Measurements from ENCODE around the gene PIGS.
"Not testable (repeated sequence)": the region's sequence is repeated elsewhere in the genome, so short reads cannot be mapped to it uniquely, and the experiment has no call there.

Gene PIGS

GRCh38 chr17:28578246-28579195, 7.2 kb upstream of the PIGS start:
- DNase-seq = no peak

- no peak for DNase-seq
Observed at GRCh38 chr17:28577466-28577824, 6.1 kb upstream of the PIGS start.

GRCh38 chr17:28576758-28577465, 5.6 kb upstream of the PIGS start, which contains the start of gene ALDOC:
Gene ALDOC (minus strand): TSS chr17:28576895. CDS start chr17:28575532, 1,363 bp downstream.
- DNase-seq = peak; percentile 74

GRCh38 chr17:28576016-28576415, 4.7 kb upstream of the PIGS start:
- not testable (repeated sequence) for DNase-seq

- DNase-seq = no peak
Observed at GRCh38 chr17:28575126-28575795, 3.9 kb upstream of the PIGS start.

- no peak for DNase-seq
Observed at GRCh38 chr17:28574526-28574925, 3.2 kb upstream of the PIGS start.

GRCh38 chr17:28573966-28574480, 2.7 kb upstream of the PIGS start:
- DNase-seq = no peak

GRCh38 chr17:28573521-28573920, 2.2 kb upstream of the PIGS start:
- no peak for DNase-seq

GRCh38 chr17:28573040-28573380, 1.7 kb upstream of the PIGS start:
- no peak for DNase-seq

GRCh38 chr17:28572259-28573039, 1.1 kb upstream of the PIGS start:
- no peak for DNase-seq

- DNase-seq = no peak
Observed at GRCh38 chr17:28570716-28571360, 486 bp downstream of the PIGS start.

GRCh38 chr17:28569446-28569845, 1.9 kb downstream of the PIGS start:
- no peak for DNase-seq

GRCh38 chr17:28567604-28568003, 3.7 kb downstream of the PIGS start:
- DNase-seq = peak; percentile 15

- DNase-seq = no peak
Observed at GRCh38 chr17:28563475-28563874, 7.8 kb downstream of the PIGS start.

- DNase-seq = no peak
Observed at GRCh38 chr17:28555022-28555421, 16.3 kb downstream of the PIGS start.

GRCh38 chr17:28554565-28554964, 16.8 kb downstream of the PIGS start:
- no peak for DNase-seq

GRCh38 chr17:28553000-28553505, 18.3 kb downstream of the PIGS start:
- no peak for DNase-seq

- DNase-seq = peak; percentile 58
Observed at GRCh38 chr17:28552176-28552999, 18.9 kb downstream of the PIGS start, which contains the start of gene UNC119. Gene UNC119 (minus strand): TSS chr17:28552624. CDS start chr17:28552557, 67 bp downstream.

GRCh38 chr17:28551421-28552175, 19.7 kb downstream of the PIGS start:
- DNase-seq = no peak

GRCh38 chr17:28550858-28551257, 20.5 kb downstream of the PIGS start:
- no peak for DNase-seq

Measured in GDM1 (cell line).